Activated CD4-positive, alpha-beta T cell treated with anti-CD3 and anti-CD28 coated beads, Interleukin-2, amount 50 U/mL, for 4 hours (primary cell): ENCODE measurements around the gene HDLBP.

Experiments
- DNase-seq, 2 experiments: peaks; one replicate each; pipeline ENCODE4 v3.0.0-alpha.2; 2020

HDLBP gene

DNA sequence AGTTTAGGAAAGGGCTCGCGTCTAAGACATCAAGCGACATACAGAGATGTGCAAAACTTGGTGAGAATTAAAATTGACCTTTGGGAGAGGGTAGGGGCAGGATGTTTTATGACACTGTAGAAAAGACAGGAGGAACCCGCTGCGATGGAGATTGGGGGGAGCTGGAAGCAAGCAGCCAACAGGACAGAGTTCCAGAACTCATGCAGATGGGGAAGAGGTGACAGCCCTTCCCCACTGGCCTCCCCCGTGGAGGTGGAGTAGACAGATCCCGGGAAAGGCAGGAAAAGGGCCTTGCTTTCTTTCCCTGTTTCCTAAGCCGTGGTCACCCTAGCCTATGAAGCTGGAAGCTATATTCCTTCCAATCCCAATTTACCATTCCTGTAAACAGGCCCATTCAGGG lies 87.9 kb downstream of the HDLBP start:
- DNase-seq: no peak

DNA sequence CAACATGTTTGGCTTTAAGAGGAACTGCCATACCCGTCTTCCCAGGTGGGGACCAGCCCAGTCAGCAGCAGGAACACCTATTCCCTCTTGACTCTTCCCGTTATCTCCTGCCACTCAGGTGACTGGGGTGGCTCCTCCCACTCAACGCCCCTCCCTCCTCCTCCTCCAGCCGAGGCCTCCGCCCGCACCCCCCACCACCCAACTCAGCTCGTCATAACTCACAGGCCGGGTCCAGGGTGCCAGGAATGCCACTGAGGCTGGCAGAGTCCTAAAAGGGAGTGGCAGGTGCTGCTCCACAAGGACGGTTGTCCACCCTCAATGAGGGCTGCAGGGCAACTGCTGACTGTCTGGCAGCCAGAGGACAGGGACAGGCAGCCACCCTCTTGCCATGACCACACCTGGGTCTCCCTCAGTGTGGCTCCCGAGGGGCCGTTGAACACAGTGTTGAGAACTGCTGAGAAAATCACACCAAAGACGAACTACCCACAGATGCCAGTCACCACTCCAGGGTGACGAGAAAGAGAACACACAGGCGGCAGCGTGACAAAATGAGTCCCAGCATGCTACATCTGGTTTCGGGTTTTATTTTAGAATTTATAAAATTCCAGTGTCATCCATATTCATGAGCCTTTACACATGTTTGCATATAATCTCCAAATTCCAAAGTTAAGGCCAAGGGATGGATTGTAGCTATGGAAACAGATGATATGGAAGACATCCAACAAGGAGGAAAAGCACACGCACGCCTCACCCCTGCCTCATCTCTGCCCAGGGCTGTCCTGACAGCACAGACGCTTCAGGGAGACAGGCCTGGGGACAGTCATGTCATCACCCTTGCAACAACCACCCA lies 88.5 kb downstream of the HDLBP start:
- no peak for DNase-seq

DNA sequence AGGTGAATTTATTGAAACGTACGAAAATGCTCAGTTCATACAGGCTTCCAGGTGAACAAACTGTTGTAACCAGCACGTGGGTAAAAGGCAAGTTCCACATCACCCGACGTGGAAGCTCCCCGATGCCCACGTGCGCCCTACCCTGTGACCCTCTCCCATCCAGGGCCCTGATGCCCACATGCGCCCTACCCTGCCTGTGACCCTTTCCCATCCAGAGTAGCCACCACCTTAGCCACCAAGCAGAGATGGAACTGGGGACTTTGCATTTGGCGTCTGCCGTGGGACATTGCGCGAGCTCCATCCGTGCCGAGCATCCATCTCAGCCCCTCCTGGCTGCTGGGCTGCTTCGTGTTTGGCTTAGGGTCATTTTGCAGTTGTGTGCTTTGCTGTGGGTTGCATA lies 89.5 kb downstream of the HDLBP start:
- no peak for DNase-seq

DNA sequence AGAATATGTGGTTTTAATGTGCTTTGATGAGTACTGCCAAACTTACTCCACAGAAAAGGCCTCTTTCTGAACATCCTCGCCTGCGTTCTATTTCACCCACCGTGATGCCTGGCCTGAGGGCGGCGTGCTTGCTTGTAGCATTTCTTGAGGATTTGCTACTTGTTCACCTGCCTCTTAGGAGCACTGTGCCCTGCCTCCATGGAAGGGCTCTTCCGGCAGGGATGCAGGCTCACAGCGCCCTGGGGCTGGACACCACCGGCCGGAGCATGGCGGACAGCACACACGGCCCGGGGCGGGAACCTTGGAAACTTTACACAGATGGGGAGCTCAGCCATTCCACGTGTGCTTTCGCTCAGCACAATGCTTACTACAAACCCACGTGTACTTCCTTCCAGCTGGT lies 89.9 kb downstream of the HDLBP start:
- DNase-seq: no peak

DNA sequence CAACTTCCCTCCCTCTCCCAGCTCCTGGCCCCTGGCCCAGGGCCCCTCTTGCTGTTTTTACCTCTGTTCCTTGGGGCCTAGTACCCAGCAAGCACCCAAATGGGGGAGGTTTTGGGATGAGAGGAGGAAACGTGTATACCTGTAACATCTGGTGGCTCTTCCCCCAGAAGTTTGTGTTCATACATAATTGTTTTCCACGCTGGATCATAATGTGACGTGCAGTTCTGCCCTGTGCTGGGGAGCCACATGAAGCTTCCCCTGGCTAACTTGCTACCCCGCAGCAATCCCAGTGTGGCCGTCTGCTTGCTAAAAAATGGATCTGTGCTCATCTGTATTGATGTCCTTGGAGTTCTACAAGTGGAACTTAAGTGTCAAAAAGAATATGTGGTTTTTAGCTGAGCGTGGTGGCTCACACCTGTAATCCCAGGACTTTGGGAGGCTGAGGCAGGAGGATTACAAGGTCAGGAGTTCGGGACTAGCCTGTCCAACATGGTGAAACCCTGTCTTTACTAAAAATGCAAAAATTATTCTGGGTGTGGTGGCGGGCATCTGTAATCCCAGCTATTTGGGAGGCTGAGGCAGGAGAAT lies 90.5 kb downstream of the HDLBP start:
- no peak for DNase-seq

DNA sequence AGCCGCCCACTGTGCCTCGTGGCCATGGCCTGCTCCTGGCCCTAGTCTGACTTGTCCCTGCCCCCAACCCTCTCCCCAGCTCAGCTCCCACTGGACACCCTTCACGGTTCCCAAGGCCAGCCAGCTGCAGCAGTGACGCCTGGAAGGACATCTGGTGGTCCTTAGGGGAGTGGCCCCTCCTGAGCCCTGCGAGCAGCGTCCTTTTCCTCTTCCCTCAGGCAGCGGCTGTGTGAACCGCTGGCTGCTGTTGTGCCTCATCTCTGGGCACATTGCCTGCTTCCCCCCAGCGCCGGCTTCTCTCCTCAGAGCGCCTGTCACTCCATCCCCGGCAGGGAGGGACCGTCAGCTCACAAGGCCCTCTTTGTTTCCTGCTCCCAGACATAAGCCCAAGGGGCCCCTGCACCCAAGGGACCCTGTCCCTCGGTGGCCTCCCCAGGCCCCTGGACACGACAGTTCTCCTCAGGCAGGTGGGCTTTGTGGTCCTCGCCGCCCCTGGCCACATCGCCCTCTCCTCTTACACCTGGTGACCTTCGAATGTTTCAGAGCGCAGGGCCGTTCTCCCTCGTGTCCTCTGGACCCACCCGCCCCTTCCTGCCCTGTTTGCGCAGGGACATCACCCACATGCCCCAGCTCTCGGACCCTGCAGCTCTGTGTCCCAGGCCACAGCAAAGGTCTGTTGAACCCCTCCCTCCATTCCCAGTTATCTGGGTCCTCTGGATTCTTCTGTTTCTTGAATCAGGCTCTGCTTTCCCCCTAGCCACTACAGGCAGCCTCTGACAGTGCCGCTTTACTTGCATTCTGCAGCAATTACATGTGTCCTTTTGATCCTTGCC lies 91.2 kb downstream of the HDLBP start:
- DNase-seq: no peak

DNA sequence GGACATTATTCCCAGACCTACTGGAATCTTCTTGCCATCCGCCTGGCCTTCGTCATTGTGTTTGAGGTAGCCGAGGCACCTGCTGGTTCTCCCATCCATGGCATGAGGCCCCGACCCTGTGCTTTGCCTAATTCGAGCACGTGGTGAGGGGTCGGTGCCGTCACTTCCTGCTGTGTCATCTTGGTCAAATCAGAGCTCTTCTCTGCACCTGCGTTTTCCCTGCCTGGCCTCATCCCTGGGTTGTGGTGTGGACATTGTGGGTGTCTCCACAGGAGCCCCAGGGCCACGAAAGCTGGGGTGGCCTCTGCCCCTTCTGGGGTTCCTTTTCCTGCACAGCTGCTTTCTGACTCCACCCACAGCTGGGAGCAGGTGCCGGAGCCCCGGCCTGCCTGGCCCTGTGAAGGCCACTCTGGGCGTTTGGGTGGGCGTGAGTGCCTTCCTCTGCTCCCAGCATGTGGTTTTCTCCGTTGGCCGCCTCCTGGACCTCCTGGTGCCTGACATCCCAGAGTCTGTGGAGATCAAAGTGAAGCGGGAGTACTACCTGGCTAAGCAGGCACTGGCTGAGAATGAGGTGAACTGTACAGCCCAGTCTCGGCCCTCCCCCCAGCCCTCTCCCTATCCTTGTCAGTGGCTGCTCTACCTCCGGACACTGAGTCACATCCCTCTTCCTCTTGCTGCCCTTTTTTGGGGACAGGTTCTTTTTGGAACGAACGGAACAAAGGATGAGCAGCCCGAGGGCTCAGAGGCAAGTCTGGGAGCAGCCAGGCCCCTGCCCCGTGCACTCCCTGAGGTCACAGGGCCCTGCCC lies 92.1 kb downstream of the HDLBP start:
- no peak for DNase-seq

DNA sequence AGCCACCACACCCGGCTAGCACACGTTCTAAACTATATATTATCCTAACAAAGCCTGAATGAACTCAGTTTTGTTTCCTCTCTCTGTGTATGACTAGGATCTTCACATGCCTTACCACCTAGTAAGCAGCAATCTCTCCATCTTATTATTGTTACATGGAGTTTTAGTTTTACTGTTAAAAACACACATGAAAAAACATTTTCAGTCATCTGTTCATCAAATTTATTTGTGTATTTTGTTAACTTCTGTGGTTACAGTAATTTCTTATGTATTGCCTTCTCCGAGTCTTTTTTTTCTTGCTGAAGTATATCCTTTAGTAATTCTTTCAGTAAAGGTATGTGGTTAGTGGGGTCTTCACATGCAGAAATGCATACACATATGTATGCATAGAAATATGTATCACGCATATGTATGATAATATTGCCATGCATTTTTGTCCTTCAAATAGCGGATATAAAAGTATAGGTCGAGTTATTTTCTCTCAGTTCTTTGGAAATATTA lies 95.6 kb downstream of the HDLBP start:
- no peak for DNase-seq

DNA sequence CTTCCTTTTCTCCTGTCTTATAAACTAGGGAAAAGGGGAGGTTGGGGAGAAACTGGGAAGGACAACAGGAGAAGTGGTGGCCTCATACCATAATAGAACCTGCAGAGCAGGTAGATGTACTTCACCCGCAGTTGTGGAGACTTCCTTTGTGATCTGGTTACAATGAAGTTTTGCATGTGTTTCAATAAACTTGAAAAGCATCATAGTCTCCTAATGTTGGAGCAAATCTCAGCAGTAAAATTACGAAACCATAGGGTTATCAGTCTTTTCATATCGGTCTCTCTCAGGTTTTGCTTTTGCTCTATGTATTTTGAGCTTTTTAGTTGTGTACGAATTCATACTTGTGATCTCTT lies 96.5 kb downstream of the HDLBP start:
- DNase-seq: no peak

DNA sequence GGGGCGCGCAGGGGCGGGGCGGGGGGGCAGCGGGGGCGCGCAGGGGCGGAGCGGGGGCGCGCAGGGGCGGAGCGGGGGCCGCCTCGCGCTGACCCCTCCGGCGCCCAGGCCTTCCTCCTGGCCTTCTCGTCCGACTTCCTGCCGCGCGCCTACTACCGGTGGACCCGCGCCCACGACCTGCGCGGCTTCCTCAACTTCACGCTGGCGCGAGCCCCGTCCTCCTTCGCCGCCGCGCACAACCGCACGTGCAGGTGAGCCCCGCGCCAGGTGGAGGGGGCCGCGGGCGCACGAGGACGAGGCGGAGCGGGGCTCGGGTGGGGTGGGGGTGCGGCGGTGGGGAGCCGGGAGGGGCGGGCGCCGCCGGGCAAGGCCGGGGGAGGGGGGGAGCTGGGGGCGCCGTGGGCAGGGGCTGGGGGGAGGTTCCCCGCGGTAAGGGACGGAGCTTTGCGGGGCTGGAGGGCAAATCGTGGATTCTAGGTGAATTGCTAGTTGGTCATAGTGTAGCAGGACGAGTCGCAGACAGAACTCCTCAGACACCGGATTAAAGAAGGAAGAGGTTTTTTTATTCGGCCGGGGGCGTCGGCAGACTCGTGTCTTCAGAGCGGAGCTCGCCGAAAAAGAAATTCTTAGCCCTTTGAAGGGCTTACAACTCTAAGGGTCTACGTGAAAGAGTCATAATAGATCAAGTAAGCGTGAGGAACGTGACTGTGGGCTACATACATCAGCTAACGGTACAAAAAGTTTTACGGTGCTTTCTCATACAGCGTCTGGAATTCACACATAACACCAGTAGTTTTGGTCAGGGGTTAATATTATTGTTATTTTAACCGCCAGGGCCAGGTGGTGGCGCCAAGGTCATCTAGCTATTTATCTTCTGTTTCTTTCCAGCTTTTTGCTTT lies 97.1 kb downstream of the HDLBP start:
- DNase-seq: peak; percentile 18 to 21

DNA sequence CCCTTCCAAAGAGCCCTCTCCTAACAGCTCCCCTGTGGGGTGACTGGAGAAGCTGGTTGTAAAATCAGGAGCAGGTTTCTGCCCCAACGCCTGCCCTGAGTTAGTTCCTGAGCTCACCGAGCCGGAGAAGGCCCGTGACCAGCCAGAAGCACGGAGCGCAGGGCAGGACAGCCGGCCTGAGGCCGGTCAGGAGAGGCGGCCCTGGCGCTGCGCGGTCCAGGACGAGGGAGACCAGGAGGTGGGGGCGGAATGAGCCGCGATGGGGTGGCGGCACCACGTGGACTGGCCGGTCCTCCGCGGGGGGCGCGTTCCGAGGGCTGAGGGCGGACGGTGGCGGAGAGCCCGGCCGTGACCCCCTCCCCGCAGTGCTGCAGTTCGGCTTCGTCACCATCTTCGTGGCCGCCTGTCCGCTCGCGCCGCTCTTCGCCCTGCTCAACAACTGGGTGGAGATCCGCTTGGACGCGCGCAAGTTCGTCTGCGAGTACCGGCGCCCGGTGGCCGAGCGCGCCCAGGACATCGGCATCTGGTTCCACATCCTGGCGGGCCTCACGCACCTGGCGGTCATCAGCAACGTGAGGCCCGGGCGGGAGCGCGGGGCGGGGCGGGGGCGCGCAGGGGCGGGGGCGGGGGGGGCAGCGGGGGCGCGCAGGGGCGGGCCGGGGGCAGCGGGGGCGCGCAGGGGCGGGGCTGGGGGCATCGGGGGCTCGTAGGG lies 98.0 kb downstream of the HDLBP start:
- peak in 1 of 2 experiments; percentile 11 for DNase-seq

DNA sequence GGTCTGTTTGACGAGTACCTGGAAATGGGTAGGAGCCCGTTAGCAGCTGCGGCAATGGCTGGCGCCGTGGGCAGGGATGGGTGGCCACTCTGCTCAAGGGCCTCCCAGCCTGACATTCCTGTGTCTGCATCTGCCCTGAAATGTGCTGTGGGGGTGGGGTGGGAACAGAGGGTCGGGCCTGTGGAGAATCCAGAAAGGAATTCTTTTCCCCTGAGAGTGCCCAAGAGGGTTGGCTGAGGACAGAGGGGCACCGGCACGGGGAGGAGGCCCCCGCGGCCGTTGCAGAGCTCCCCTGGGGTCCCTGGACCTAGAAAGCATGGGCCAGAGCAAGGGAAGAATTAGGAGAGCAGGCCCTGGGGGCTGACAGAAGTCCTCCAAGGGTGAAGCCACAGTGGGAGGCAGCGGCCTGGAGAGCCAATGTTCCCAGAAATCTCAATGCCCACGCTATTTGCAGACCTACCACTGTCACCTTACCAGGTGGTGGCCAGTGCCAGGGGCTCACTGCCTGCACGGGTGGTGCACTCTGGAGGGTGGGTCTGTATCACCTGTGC lies 99.2 kb downstream of the HDLBP start:
- DNase-seq: no peak

DNA sequence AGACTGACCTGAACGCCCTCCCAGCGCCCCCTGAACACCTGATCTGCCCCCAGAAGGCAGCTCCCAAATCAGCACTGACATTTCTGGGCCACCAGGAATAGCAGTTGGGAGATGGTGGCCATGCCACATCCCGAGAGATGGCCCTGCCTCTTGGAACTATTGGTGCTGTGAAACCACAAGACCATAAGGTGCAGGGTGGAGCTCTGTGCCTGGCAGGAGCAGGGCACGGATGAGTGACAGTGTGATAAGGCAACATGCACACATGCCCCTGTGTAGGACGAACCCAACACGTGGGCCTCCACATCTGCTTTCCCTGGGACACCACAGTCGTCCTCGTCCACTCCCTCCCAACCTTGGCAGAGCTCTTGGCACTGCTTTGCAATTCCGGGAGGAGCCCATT lies 100.1 kb downstream of the HDLBP start:
- DNase-seq: no peak

DNA sequence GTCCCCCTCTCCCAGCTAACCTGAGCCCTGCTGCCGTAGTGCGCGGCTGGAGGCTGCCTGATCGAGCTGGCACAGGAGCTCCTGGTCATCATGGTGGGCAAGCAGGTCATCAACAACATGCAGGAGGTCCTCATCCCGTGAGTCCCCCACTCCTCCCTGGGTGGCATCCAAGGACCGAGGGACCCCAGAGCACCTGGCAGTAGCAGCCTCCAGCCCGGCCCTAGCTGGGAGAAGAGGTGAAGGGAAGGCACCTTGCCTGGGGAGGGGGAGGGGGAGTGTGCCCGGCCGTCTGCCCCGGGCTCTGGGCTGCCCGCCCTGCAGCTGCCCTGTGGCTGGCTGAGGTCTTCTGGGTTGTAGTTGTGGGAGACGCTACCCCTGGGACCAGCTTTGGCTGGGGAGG lies 100.7 kb downstream of the HDLBP start:
- no peak for DNase-seq

DNA sequence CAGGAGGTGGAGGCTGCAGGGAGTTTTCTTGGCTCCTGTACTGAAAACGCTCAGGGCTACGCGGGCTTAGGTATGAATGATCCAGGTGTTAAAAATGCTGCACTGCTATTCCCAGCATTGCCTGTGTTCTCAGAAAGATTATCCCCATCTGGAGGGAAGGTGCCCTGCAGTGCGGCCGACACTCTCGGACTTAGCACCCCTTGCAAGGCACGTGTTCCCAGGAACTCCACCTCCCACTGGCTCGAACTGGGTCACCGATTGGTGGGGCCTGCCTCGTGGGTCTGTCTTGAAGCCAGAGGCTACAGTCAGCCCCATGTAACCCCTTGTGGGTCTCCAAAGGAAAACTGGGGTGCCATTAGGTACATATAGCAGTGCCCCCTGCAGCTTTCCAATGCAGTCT lies 101.3 kb downstream of the HDLBP start:
- no peak for DNase-seq

DNA sequence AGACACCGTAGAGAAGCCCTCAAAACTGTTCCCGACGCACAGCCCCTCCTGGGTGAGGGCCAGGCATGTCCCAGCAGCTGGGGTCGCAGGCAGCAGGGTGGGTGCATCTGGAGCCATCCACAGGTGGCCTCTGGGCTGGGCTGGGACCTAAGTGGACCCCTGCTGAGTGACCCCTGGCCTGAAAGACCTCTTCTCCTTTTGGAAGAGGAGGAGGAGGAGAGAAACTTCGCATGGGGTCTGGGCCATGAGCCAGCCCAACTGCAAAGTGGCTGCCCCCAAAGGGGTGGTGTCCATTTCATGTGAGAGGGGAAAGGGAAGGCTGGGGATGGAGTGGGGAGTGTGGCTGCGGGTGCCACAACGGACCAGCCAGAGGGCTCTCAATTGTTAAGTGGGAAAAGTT lies 101.9 kb downstream of the HDLBP start:
- DNase-seq: no peak

DNA sequence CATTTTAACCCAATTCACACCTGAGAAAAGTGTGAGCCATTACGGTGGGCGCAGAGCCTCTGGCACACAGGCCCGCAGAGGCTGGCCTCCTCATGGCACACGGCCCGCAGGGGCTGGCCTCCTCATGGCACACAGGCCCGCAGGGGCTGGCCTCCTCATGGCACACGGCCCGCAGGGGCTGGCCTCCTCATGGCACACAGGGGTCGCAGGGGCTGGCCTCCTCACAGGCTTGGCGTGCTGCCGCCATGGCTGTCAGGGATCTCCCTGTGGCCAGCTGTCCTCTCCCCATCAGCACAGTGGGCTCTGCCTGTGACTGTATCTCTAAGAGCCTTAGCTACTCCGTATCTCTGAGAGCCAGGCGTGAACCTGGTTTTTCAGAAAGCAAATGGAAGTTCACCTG lies 102.4 kb downstream of the HDLBP start:
- no peak for DNase-seq

DNA sequence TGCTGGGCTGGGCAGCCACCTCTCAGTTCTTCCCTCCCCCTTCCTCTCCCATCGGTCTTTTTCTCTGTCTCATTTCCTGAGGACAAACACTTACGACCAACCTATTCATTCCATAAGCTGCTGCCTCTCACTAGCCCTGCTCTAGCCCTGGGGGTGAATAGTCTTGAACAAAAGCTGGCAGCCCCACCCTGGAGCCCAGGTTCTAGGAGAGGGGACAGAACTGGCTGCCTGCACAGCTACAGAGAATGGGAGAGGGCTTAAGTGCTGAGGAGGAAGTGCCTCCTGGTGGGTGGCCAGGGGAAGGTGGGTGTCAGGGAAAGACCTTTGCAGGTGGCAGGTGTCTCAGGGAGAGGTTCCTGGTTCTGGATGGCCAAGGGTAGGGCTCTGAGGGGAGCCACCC lies 104.2 kb downstream of the HDLBP start:
- DNase-seq: no peak

DNA sequence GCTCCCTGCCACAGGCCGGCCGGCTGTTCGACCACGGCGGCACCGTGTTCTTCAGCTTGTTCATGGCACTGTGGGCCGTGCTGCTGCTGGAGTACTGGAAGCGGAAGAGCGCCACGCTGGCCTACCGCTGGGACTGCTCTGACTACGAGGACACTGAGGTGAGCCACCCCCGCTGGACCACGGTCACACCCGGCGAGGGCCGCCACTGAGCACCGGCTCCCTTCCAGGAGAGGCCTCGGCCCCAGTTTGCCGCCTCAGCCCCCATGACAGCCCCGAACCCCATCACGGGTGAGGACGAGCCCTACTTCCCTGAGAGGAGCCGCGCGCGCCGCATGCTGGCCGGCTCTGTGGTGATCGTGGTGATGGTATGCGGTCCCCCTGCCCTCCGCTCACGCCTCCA lies 106.2 kb downstream of the HDLBP start:
- DNase-seq: no peak

DNA sequence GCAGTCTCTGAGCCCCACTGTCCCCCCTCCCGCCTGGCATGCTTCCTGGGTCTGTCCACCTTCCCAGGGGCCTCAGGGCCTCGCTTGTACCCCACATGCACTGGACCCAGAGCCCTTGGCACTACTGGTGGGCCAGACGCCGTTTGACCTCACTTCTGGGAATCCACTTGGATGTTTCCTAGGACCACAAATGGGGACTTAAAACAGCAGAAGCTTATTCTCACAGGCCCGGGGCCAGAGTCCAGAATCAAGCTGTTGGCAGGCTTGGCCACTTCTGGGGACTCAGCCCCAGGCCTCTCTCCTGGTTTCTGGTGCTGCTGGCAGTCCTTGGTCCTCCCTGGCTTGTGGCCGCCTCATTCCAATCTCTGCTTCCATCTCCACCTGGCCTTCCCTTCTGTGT lies 107.4 kb downstream of the HDLBP start:
- no peak for DNase-seq

DNA sequence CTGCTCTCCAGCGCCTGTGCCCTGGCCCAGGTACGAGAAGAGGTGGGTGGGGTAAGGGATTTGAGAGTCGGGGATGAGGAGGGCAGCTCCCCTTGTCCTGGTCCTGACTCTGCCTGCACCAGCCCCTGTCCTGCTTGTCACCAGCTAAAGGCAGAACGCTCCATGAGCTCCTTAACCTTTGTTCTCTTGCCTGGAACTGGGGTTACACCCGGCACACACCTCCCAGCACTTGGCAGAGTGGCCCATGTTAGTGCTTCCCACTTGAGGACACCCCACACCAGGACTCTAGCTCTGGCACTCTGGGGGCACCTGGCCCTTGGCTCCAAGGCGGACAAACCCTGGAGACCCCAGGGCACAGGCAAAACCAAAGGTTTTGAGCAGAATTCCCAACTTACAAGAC lies 107.8 kb downstream of the HDLBP start:
- no peak for DNase-seq
